Right hindlimb (tissue), 1 donor: ENCODE results near the gene HIGD1A.
"Not testable (repeated sequence)": the region's sequence is repeated elsewhere in the genome, so short reads cannot be mapped to it uniquely, and the experiment has no call there.

Experiments
- DNase-seq: peaks from one replicate; pipeline ENCODE4 v3.0.0-alpha.2; 2018

HIGD1A gene

GRCh38 chr3:42829083-42829627 lies 24.9 kb upstream of the HIGD1A start:
- no peak for DNase-seq

GRCh38 chr3:42827654-42828053 lies 23.4 kb upstream of the HIGD1A start:
- no peak for DNase-seq

GRCh38 chr3:42827023-42827422 lies 22.7 kb upstream of the HIGD1A start:
- no peak for DNase-seq

- DNase-seq, result no peak
Measured at GRCh38 chr3:42826141-42826540, 21.9 kb upstream of the HIGD1A start.

DNA sequence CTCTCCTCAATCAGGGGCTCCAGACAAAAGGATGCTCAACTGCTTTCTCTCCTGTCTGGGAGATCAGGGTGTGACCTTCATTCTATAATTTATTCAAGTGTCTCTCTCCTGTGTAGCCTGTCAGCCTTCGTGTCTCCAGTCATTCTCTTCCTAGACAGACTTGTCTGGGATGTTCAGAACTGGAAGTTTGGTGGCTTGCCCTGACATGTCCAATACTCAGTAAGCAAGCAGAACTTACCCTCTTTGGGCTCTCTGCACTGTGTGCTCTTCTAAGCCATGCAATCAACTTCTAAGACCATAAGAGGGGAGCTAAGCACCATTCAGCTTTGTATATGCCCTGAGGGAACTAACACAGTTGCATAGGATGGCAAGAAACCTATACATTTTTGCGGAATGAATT lies 19.1 kb upstream of the HIGD1A start:
- DNase-seq, result no peak

- DNase-seq, result no peak
Measured at GRCh38 chr3:42822828-42823227, 18.5 kb upstream of the HIGD1A start.

- DNase-seq, result no peak
Measured at GRCh38 chr3:42820746-42821051, 16.4 kb upstream of the HIGD1A start.

- DNase-seq, result no peak
Measured at GRCh38 chr3:42819351-42819965, 15.2 kb upstream of the HIGD1A start.

DNA sequence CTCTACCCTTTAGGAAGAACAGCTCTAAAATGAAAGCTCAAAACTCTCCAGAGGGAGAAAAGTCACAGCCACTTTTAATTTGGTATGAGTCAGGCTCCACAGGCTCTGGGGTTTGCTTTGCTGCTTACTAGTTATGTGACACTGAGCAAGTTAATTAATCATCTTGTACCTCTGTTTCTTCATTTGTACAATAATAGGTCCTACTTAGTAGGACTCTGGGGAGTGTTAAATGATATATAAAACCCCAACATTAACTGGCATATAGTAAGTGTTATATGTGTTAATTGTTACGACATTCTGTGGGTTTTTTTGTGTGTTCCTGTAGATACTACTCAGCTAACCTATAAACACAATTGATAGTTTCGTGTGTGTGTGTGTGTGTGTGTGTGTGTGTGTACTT lies 11.5 kb upstream of the HIGD1A start:
- DNase-seq, result no peak

GRCh38 chr3:42814914-42815507 lies 10.7 kb upstream of the HIGD1A start:
- DNase-seq, result no peak

DNA sequence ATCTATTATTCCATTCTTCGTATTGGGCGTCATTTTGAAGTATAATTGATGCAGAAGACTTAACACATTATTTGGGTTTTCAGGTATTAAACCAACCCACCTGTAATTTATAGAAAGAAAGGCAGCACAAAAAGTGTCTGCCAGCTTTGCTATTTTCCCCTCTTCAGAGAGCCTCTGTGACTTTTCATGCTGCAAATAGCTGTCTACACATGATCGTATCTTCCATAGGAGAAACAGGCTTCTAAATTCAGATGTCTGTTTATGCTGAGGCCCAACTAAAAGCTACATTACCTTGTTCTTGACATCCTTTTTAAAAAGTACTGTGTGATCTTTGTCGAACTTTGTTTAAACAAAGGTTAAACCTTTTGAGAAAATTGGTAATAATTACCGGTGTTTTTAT lies 10.0 kb upstream of the HIGD1A start:
- no peak for DNase-seq

- not testable (repeated sequence) for DNase-seq
Measured at GRCh38 chr3:42811118-42811883, 7.0 kb upstream of the HIGD1A start.

- not testable (repeated sequence) for DNase-seq
Measured at GRCh38 chr3:42810706-42811105, 6.4 kb upstream of the HIGD1A start.

GRCh38 chr3:42809202-42809601 lies 4.9 kb upstream of the HIGD1A start, which contains the start of gene ACKR2:
Gene ACKR2, plus strand, starts transcription at chr3:42809445. Its CDS starts 55,058 bp downstream, at chr3:42864503.
- DNase-seq, result no peak

- no peak for DNase-seq
Measured at GRCh38 chr3:42807929-42808328, 3.6 kb upstream of the HIGD1A start.

- no peak for DNase-seq
Measured at GRCh38 chr3:42805141-42805821, 991 bp upstream of the HIGD1A start.

GRCh38 chr3:42804831-42805132 lies 492 bp upstream of the HIGD1A start:
- DNase-seq, result no peak

DNA sequence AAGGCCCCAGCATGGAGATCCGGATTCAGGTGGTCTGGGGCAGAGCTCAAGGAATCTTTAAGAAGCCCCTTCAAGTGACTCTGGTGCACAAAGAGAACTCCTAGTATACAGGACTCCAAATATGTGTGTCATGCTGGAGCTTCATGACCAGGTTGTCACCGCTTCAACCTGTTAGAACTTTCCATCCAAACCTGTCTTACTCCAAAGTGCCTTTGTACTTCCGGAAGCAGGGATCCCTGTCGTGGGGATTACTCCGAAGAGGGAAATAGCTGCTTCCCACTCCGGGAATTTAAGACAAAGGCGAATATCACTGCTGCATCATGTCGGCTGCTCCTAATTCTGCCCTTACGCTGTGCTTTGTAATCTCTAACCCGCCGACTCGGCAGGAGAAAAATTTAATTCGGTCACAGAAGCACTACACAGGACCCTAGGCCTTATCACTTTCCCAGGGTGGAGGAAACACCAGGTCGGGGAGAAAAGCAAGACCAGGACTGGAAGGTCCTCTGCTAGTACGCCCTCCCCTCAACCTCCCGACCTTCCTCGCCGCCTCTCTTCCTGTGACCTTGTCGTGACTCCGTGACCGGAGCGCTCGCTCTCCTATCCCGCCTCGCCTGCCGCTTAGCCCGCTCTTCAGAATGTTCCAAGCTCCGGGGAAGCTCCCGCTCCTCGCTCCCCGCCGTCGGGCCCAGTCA lies 730 bp downstream of the HIGD1A start:
- DNase-seq, result peak; percentile 26

- DNase-seq, result no peak
Measured at GRCh38 chr3:42802876-42803413, 1.3 kb downstream of the HIGD1A start.

- no peak for DNase-seq
Measured at GRCh38 chr3:42801784-42802183, 2.5 kb downstream of the HIGD1A start.

- no peak for DNase-seq
Measured at GRCh38 chr3:42801048-42801620, 3.2 kb downstream of the HIGD1A start.

GRCh38 chr3:42800251-42800650 lies 4.0 kb downstream of the HIGD1A start:
- DNase-seq, result no peak
